GM12864 (cell line): Measurements from ENCODE around the gene ASIC1.

Experiments
- DNase-seq: peaks from one replicate; pipeline ENCODE4 v3.0.0-alpha.2; 2011; ENCODE audit warnings: low read depth
- H3K4me3 ChIP-seq: 2 replicates; pipeline ENCODE4 v1.5.1; 2011; ENCODE audit warnings: mild to moderate bottlenecking, low read depth, low read length, control low read depth
- CTCF ChIP-seq: IDR thresholded peaks from 2 replicates; pipeline ENCODE4 v1.5.1; 2011; ENCODE audit warnings: low read depth, mild to moderate bottlenecking, moderate library complexity, low read length, control low read depth, inconsistent platforms; ENCODE audit errors: missing control alignments

Gene ASIC1

GRCh38 chr12:50053583-50053982 lies 3.8 kb upstream of the ASIC1 start:
- no peak for DNase-seq
- no peak for TF ChIP-seq CTCF
- H3K4me3 ChIP-seq, result no peak overlapping the region

- no peak for DNase-seq
- peak; percentile 99 for TF ChIP-seq CTCF
- no peak overlapping the region for H3K4me3 ChIP-seq
Observed at GRCh38 chr12:50055831-50056638, 1.4 kb upstream of the ASIC1 start.

- no peak for DNase-seq
- no peak overlapping the region; the same call in 1 of the 2 replicates for H3K4me3 ChIP-seq
Observed at GRCh38 chr12:50056639-50056976, 788 bp upstream of the ASIC1 start.

GRCh38 chr12:50057896-50058670 lies 687 bp downstream of the ASIC1 start:
- H3K4me3 ChIP-seq, result peak overlapping the region; percentile 59
- TF ChIP-seq CTCF, result no peak
- DNase-seq, result no peak

More at GRCh38 chr12:50056639-50056976, 788 bp upstream of the ASIC1 start:
- TF ChIP-seq CTCF, result no peak

GRCh38 chr12:50058743-50059312 lies 1.4 kb downstream of the ASIC1 start:
- H3K4me3 ChIP-seq, result no peak overlapping the region
- TF ChIP-seq CTCF, result no peak
- no peak for DNase-seq

GRCh38 chr12:50059440-50060119 lies 2.2 kb downstream of the ASIC1 start:
- no peak for DNase-seq
- H3K4me3 ChIP-seq, result no peak overlapping the region
- TF ChIP-seq CTCF, result no peak
